ENCODE data around the gene PTPRM.

GRCh38 chr18:8264861-8265411 is 697.8 kb downstream of the PTPRM start:
- TF ChIP-seq POLR2AphosphoS5 (IDR thresholded peaks at IDR 0.05; ENCODE audit: insufficient read depth, low read depth, low read length): no peak
- TF ChIP-seq CTCF (IDR thresholded peaks at IDR 0.05; ENCODE audit: extremely low read depth in 1 of 2, insufficient read depth in 1 of 2, low read depth in 1 of 2, low read length in 2 of 2): no peak
- TF ChIP-seq MYC (IDR thresholded peaks at IDR 0.05; ENCODE audit: low read depth, low read length): no peak
- no peak for TF ChIP-seq GATA2 (IDR thresholded peaks at IDR 0.05; ENCODE audit: insufficient read depth, insufficient read length, low read depth, low read length)
- no peak for TF ChIP-seq POLR2A (IDR thresholded peaks at IDR 0.05; ENCODE audit: low read depth, low read length)

Data from endothelial cell of umbilical vein (primary cell).